NCI-H748 (cell line): ENCODE data around the gene AGBL5.
"Not testable (repeated sequence)": the region's sequence is repeated elsewhere in the genome, so short reads cannot be mapped to it uniquely, and the experiment has no call there.

Source experiments
- DNase-seq: peaks from one replicate; lab custom pipeline; 2025; ENCODE audit not compliant: unreplicated experiment; lab: John Stamatoyannopoulos, UW

AGBL5 gene

DNA sequence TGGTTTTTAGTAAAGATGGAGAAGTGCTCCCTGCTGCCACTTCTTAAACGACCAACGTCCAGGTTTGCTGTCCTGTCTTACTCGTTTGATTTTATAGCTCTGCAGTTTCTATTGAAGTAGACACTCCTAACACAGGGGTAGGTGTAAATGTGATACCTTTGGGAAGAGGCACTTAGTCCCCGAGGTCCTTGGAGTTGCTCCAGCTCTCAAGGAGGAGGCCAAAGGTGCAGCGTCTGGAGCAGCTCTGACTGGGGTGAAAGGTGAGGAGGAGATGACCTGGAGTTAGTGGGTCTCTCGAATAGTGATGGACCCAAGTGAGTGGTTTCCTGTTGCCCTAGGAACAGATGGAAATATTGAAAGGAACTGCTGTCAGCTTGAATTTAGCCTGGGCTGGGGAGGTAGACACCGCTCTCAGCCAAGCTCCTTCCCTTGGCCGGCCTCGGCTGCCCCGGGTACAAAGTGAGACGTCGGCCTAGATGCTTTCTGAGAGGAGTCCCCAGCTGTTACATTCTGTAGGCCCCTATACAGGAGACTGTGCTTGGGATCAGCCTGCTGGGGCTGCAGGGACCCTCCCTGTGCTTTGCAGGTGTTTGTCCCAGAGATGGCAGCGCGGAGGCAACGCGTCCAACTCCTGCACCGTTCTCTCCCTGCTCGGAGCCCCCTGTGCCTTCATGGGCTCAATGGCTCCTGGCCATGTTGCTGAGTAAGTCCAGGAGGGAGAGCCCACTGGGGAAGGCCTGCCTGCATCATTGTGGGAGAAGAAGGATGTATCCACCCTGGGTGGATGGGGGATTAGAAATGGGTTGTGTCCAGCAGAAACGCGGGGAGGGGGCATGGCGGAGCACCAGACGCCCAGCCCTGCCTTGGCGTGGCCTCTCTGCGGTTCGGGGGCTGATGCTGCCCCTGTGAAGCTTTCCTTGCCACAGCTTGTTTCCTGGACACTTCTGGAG is 40.6 kb downstream of the AGBL5 start:
- DNase-seq = no peak

DNA sequence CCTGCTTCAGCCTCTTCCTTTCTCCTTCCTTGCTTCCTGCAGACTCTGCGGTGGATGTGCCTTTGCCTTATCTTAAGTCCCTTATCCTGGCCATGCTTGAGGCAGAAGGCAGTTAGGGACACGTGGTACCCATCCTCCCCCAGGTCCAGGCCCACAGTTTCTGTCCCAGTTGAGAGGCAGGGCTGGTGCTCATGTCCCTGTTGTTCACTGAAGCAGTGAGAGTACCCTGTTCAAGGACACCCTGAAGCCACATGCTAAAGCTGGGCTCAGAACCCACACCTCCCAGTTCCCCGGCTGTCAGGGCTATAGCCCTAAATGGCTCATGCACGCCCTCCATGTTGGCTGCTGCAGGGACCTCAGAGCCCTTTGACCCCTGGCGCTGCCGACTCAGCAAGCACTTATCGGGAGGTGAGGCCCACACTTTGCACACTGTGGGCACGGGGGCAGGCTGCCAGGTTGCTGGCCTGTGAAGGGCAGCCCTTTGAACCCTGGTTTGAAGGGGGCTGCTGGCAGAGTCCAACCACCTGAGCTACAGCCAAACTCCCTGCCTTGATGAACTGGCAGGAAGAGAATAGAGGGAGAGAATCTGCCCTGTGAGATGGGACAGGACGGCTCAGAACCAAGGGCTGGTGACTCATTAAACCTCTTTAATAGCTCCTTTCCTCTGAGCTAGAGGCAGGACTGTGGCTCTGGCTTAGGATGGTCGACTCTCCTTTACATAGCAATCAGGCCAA is 41.4 kb downstream of the AGBL5 start:
- DNase-seq = no peak

DNA sequence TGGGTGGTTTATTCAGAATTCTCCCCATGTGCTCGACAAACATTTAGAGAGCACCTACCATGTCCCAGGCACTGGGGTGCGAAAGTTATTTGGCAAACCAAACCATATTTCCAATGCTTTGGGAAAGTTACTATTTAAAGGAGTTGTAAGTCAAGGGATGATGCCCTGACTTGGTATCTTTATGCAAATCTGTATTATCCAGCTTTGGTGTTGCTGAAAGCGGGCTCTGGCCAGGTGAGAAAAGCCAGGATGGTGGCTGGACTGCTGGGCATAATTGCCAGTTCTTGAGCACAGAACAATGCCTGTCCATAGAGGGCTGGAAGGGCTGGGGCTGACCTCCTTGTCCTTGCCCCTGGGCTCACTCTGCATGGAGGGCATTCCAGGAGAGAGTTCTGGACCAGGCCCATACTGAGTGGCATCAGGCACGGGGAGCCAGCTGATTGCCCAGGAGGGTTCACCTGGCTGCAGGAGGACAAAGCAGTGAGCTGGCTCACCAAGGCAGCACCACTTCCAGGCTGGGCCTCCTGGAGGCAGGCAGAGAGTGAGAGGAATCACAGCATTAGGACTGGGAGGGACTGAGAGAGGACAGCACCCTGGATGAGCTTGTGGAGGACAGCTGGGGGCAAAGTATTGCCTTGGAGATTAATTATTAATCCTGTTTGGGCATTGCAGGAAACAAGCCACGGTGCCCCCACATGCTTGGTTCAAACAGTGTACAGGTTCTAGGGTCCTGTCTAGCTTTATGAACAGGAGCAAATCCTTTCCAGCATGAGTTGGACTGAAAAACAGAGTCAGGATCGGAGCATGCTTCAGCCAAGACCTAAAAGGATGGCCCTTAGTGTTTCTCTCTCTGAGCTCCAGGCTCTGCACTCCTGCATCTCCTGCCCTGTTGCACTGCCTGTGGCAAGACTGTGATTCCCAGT is 42.2 kb downstream of the AGBL5 start:
- no peak for DNase-seq

- DNase-seq = no peak
These were observed 43.0 kb downstream of the AGBL5 start for GRCh38 chr2:27094353-27094984.

DNA sequence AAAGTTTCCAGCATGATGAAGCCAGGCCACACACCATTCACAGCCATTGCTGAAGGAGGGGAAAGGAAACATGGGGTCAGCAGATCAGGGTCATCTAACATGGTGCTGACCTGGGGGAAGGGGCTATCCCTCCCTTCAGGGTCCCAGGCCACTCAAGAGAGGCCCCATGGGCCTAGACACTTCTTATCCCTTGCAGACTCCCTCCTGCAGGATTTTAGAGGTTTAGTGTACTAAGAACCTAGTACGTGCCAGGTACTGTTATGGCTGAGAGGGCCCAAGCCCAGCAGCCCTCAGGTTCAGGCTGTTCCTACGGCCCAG is 43.9 kb downstream of the AGBL5 start:
- no peak for DNase-seq

GRCh38 chr2:27095745-27096651 is 44.5 kb downstream of the AGBL5 start:
- DNase-seq = peak; percentile 52

DNA sequence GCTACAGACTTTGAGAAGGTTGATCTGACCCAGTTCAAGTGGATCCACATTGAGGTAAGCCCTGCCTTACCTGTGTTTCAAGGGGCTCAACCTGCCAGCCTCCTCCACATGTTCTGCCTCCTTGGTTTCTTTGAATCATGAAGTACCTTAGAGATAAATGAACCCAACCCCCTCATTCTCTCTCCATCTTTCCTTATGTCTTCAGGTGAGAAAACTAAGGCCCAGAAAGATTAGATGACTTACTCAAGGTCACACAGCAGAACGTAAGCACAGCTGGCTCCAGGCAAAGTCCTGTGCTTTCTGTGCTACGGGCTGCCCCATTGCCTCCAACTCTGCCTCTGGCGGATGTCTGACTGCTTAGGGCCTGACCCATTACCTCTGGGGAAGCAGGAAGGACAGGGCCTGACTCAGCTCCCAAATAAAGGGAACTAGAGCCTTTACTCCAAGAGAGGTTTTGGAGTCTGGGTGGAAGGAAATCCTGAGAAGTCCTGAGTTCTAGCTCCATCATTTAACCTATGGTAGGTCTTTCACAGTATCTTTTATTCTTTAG is 45.4 kb downstream of the AGBL5 start:
- DNase-seq = no peak

DNA sequence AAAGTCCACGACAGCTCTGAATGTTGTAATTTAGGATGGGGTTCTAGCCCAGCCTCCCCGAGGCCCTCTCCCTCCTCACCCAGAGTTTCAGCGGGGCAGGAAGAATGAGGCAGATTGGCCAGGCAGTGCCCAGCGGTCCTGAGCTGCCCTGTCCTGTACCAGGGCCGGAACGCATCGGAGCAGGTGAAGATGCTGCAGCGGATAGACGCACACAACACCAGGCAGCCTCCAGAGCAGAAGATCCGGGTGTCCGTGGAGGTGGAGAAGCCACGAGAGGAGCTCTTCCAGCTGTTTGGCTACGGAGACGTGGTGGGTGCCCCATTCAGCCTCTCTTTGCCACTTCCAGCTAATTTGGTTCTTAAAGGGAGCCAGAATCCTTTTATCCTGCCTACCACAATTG is 45.9 kb downstream of the AGBL5 start:
- DNase-seq = no peak

DNA sequence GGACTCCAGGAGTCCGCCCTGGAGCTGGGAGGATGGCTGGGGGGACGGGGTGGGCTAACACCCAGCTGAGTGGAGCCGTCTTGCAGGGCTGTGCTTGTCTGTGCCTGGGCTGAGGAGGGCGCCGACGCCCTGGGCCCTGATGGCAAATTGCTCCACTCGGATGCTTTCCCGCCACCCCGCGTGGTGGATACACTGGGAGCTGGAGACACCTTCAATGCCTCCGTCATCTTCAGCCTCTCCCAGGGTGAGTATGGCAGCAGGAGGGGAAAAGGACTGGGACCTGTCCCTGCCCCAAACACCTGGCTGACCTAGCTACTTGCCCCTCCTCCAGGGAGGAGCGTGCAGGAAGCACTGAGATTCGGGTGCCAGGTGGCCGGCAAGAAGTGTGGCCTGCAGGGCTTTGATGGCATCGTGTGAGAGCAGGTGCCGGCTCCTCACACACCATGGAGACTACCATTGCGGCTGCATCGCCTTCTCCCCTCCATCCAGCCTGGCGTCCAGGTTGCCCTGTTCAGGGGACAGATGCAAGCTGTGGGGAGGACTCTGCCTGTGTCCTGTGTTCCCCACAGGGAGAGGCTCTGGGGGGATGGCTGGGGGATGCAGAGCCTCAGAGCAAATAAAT is 48.0 kb downstream of the AGBL5 start:
- DNase-seq = no peak

- no peak for DNase-seq
These were observed 48.6 kb downstream of the AGBL5 start for GRCh38 chr2:27100036-27100435.

- DNase-seq = no peak
These were observed 50.9 kb downstream of the AGBL5 start for GRCh38 chr2:27102329-27102728.

- no peak for DNase-seq
These were observed 54.5 kb downstream of the AGBL5 start for GRCh38 chr2:27105981-27106380.

DNA sequence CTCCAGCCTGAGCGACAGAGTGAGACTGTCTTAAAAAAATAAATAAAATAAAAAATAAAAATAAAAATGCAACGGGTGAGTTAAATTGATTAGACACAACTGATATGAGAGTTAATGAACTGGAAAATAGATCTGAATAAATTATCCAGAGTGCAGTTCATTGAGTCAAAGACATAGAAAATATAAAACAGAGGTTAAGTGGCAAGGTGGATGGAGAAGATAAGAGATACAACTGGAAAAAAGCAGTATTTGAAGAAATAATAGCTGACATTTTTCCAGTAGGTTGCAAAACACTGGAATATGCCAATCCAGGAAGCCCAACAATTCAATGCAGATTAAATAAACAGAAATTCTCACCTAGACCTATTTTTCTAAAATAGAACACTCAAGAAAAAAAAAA is 56.8 kb downstream of the AGBL5 start:
- DNase-seq = no peak

- no peak for DNase-seq
These were observed 57.6 kb downstream of the AGBL5 start for GRCh38 chr2:27109083-27109482.

DNA sequence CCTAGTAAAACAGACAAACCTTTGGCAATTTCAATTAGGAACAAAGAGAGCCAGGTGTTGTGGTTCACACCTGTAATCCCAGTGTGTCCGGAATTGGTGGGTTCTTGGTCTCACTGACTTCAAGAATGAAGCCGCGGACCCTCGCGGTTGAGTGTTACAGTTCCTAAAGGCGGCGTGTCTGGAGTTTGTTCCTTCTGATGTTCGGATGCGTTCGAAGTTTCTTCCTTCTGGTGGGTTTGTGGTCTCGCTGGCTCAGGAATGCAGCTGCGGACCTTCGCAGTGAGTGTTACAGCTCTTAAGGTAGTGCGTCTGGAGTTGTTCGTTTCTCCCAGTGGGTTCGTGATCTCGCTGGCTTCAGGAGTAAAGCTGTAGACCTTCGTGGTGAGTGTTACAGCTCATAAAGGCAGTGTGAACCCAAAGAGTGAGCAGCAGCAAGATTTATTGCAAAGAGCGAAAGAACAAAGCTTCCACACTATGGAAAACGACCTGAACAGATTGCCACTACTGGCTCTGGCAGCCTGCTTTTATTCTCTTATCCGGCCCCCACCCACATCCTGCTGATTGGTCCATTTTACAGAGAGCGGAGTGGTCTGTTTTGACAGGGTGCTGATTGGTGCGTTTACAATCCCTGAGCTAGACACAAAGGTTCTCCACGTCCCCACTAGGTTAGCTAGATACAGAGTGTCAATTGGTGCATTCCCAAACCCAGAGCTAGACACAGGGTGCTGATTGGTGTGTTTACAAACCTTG is 59.3 kb downstream of the AGBL5 start:
- DNase-seq = not testable (repeated sequence)

GRCh38 chr2:27111392-27112078 is 60.1 kb downstream of the AGBL5 start:
- not testable (repeated sequence) for DNase-seq

- DNase-seq = no peak
These were observed 64.1 kb downstream of the AGBL5 start for GRCh38 chr2:27115519-27115918.
